ENCODE data around the gene SLC6A11. TPM values are rescaled to one million over a fixed set of nuclear protein-coding genes. Genes with fewer than 3 reads are reported as not detected.

The SLC6A11 gene
- total RNA-seq, 4 donors from 2014 or later = 0.21 to 1.4 TPM; not detected in 2

- H3K4me3 ChIP-seq = no peak overlapping the region
- DNase-seq = no peak
- H3K36me3 ChIP-seq = no peaks in the 10 kb centered on the region
- intact Hi-C loops (cut with DNase I; ENCODE audit: low total_unique reads) = no loop called here
- no peaks in the 10 kb centered on the region for H3K9me3 ChIP-seq
- H3K4me1 ChIP-seq = no peaks in the 10 kb centered on the region
- no peaks in the 10 kb centered on the region for H3K27me3 ChIP-seq
- H3K27ac ChIP-seq = no peak overlapping the region
- no peak for TF ChIP-seq CTCF (IDR thresholded peaks at IDR 0.05)
- TF ChIP-seq POLR2A (IDR thresholded peaks at IDR 0.05) = no peak
Measured at GRCh38 chr3:10836676-10837075, 20.6 kb downstream of the SLC6A11 start.

- Histone ChIP-seq H3K27me3 (no peaks in the 10 kb centered on the region), H3K9me3 (no peaks in the 10 kb centered on the region), H3K4me1 (no peaks in the 10 kb centered on the region), H3K4me3 (no peak overlapping the region), H3K27ac (no peak overlapping the region), H3K36me3 (no peaks in the 10 kb centered on the region)
- no peak for TF ChIP-seq CTCF (IDR thresholded peaks at IDR 0.05)
- TF ChIP-seq POLR2A (IDR thresholded peaks at IDR 0.05) = no peak
- intact Hi-C loops (cut with DNase I; ENCODE audit: low total_unique reads) = no loop called here
- DNase-seq = peak in 1 of 2 donors; percentile 28
Measured at GRCh38 chr3:10837849-10838248, 21.8 kb downstream of the SLC6A11 start.

GRCh38 chr3:10839167-10839566 lies 23.1 kb downstream of the SLC6A11 start:
- Histone ChIP-seq H3K4me3 (no peak overlapping the region), H3K4me1 (no peaks in the 10 kb centered on the region), H3K36me3 (no peaks in the 10 kb centered on the region), H3K27me3 (no peaks in the 10 kb centered on the region), H3K27ac (no peak overlapping the region), H3K9me3 (no peaks in the 10 kb centered on the region)
- TF ChIP-seq CTCF (IDR thresholded peaks at IDR 0.05) = no peak
- TF ChIP-seq POLR2A (IDR thresholded peaks at IDR 0.05) = no peak
- DNase-seq = no peak
- intact Hi-C loops (cut with DNase I; ENCODE audit: low total_unique reads) = no loop called here

GRCh38 chr3:10841100-10841499 lies 25.1 kb downstream of the SLC6A11 start:
- Histone ChIP-seq H3K4me3 (no peak overlapping the region), H3K4me1 (no peaks in the 10 kb centered on the region), H3K36me3 (no peaks in the 10 kb centered on the region), H3K9me3 (no peaks in the 10 kb centered on the region), H3K27ac (no peak overlapping the region), H3K27me3 (no peaks in the 10 kb centered on the region)
- intact Hi-C loops (cut with DNase I; ENCODE audit: low total_unique reads) = no loop called here
- TF ChIP-seq CTCF (IDR thresholded peaks at IDR 0.05) (no peak), POLR2A (IDR thresholded peaks at IDR 0.05) (no peak)
- no peak for DNase-seq

GRCh38 chr3:10843378-10843777 lies 27.4 kb downstream of the SLC6A11 start:
- no peaks in the 10 kb centered on the region for H3K27me3 ChIP-seq
- DNase-seq = no peak

More at GRCh38 chr3:10843378-10843777, 27.4 kb downstream of the SLC6A11 start:
- Histone ChIP-seq H3K4me3 (no peak overlapping the region), H3K9me3 (no peaks in the 10 kb centered on the region), H3K27ac (no peak overlapping the region), H3K4me1 (no peaks in the 10 kb centered on the region), H3K36me3 (no peaks in the 10 kb centered on the region)
- TF ChIP-seq POLR2A (IDR thresholded peaks at IDR 0.05) (no peak), CTCF (IDR thresholded peaks at IDR 0.05) (no peak)
- intact Hi-C loops (cut with DNase I; ENCODE audit: low total_unique reads) = no loop called here

Data from uterus (tissue), 4 donors.